SH-SY5Y (cell line): ENCODE results near the gene GSK3B.

Source experiments
- GATA2 ChIP-seq: IDR thresholded peaks from 2 replicates; pipeline ENCODE4 v1.6.1; 2011; ENCODE audit warnings: mild to moderate bottlenecking, low read depth, low read length
- GATA3 ChIP-seq: IDR thresholded peaks from 2 replicates; pipeline ENCODE4 v1.6.1; 2011; ENCODE audit warnings: low read depth, mild to moderate bottlenecking, low read length, moderate library complexity

- TF ChIP-seq GATA2 (no peak), GATA3 (no peak)
Measured at GRCh38 chr3:120098710-120099109, 4.5 kb upstream of the GSK3B start.
